ENCODE data around the gene SLC37A1. TPM values are rescaled to one million over a fixed set of nuclear protein-coding genes. Genes with fewer than 3 reads are reported as not detected.

SLC37A1 gene
- total and polyA plus RNA-seq, 2 of the 13 experiments (the other 11 are each of a cell fraction or from before 2014, with no cell fraction given): 0.22 to 0.40 TPM

DNA sequence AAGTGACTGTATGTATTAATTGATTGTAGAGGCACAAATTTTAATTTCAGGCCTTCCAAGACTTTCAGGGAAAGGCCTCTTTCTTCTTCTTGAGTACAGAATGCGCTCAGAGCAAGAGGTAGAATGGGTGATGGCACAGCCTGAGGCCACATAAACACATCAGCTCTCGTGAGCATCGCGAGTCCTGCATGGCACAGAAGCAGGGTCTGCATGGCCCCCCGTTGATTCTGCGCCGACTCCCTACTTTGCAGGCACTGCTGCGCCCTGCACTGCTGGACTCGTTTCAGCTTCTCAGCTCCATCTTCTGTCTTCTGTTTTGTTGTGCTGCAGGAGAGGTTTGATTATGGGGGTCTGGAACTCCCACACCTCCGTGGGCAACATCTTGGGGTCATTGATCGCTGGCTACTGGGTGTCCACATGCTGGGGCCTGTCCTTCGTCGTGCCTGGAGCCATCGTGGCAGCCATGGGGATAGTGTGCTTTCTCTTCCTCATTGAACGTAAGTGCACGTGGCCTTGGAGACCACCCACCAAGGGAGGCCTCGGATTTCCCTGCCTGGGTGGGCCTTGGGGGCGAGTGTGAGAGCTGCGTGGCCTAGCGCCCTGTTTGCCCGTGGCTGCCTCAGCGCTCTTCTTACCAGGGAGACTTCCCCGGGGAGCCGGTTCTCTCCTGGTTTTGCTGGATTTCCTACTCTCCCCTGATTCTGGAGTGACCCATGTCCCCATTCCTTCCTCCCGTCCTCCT lies 29.6 kb downstream of the SLC37A1 start:
- intact Hi-C loops (cut with micrococcal nuclease; ENCODE audit: unreplicated experiment): no loop called here
- ChIA-PET POLR2A (no interaction called here), CTCF (ENCODE audit: low intra/inter-chr PET ratio, low total read pairs) (no interaction called here)
- H3K27ac ChIP-seq (ENCODE audit: extremely low read length, insufficient read depth, low read length): no peak overlapping the region
- H3K4me3 ChIP-seq (replicated peaks in 1 of 3; ENCODE audit: insufficient read depth in 1 of 3, low read depth in 2 of 3, low read length in 3 of 3): no peak overlapping the region
- H3K79me2 ChIP-seq (ENCODE audit: insufficient read depth, low read length): no peaks in the 10 kb centered on the region
- peaks cover 0 to 9% of the 10 kb centered on the region in 2 experiments; a peak in 4 of 5 replicates for H3K27me3 ChIP-seq (ENCODE audit: control insufficient read depth in 1 of 2, insufficient read depth in 2 of 2, low read length in 2 of 2)
- H3K9me3 ChIP-seq (ENCODE audit: low read length): no peaks in the 10 kb centered on the region
- FAIRE-seq: no peak
- no peaks in the 10 kb centered on the region for H3K36me3 ChIP-seq (replicated peaks in 1 of 2; ENCODE audit: control insufficient read depth in 1 of 2, insufficient read depth in 2 of 2, low read length in 2 of 2)
- BruUV-seq (replicated peaks): no TSS peak
- WGBS (ENCODE audit: low lambda C conversion rate): 73% methylated on average over 17 of the region's 25 CpGs
- H3K9ac ChIP-seq (ENCODE audit: insufficient read depth, low read depth, low read length): no peak overlapping the region
- in situ Hi-C loops (cut with HindIII; ENCODE audit: extremely low pct_ligation_motif_present, low pct_unique_long_range_greater_than_20kb): no loop called here
- no peak for DNase-seq (ENCODE audit: low spot score)
- no peak for ATAC-seq
- no peaks in the 10 kb centered on the region for H4K20me1 ChIP-seq (ENCODE audit: insufficient read depth, low read length)
- no peak overlapping the region for H3K4me2 ChIP-seq (ENCODE audit: low read depth, low read length)
- H2AFZ ChIP-seq (ENCODE audit: low read length): no peak overlapping the region
- no peaks in the 10 kb centered on the region for H3K4me1 ChIP-seq (ENCODE audit: insufficient read depth, low read length)
- TF ChIP-seq, protein P1, sequence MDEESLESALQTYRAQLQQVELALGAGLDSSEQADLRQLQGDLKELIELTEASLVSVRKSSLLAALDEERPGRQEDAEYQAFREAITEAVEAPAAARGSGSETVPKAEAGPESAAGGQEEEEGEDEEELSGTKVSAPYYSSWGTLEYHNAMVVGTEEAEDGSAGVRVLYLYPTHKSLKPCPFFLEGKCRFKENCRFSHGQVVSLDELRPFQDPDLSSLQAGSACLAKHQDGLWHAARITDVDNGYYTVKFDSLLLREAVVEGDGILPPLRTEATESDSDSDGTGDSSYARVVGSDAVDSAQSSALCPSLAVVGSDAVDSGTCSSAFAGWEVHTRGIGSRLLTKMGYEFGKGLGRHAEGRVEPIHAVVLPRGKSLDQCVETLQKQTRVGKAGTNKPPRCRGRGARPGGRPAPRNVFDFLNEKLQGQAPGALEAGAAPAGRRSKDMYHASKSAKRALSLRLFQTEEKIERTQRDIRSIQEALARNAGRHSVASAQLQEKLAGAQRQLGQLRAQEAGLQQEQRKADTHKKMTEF (CRISPR knock-in tag; IDR thresholded peaks at IDR 0.05): no peak
- TF ChIP-seq ATF7 (IDR thresholded peaks at IDR 0.05): no peak
- TF ChIP-seq ATF7 (CRISPR knock-in tag; IDR thresholded peaks at IDR 0.05): no peak
- no peak for TF ChIP-seq PCBP2 (optimal IDR thresholded peaks at IDR 0.05; ENCODE audit: low read depth, low read length, poor library complexity, severe bottlenecking)
- TF ChIP-seq CBX5 (CRISPR knock-in tag; IDR thresholded peaks at IDR 0.05; ENCODE audit: borderline replicate concordance): no peak
- TF ChIP-seq MAZ (IDR thresholded peaks at IDR 0.05; ENCODE audit: borderline replicate concordance, low read depth, low read length): no peak
- no peak for TF ChIP-seq MAZ (CRISPR knock-in tag; IDR thresholded peaks at IDR 0.05; ENCODE audit: low read depth)
- no peak for TF ChIP-seq ZNF772 (CRISPR knock-in tag; IDR thresholded peaks at IDR 0.05)
- no peak for TF ChIP-seq ARHGAP35 (CRISPR knock-in tag; IDR thresholded peaks at IDR 0.05; ENCODE audit: borderline replicate concordance)
- no peak for TF ChIP-seq NFE2L1 (CRISPR knock-in tag; IDR thresholded peaks at IDR 0.05; ENCODE audit: borderline replicate concordance)
- TF ChIP-seq, protein P2, sequence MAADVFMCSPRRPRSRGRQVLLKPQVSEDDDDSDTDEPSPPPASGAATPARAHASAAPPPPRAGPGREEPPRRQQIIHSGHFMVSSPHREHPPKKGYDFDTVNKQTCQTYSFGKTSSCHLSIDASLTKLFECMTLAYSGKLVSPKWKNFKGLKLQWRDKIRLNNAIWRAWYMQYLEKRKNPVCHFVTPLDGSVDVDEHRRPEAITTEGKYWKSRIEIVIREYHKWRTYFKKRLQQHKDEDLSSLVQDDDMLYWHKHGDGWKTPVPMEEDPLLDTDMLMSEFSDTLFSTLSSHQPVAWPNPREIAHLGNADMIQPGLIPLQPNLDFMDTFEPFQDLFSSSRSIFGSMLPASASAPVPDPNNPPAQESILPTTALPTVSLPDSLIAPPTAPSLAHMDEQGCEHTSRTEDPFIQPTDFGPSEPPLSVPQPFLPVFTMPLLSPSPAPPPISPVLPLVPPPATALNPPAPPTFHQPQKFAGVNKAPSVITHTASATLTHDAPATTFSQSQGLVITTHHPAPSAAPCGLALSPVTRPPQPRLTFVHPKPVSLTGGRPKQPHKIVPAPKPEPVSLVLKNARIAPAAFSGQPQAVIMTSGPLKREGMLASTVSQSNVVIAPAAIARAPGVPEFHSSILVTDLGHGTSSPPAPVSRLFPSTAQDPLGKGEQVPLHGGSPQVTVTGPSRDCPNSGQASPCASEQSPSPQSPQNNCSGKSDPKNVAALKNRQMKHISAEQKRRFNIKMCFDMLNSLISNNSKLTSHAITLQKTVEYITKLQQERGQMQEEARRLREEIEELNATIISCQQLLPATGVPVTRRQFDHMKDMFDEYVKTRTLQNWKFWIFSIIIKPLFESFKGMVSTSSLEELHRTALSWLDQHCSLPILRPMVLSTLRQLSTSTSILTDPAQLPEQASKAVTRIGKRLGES (CRISPR knock-in tag; IDR thresholded peaks at IDR 0.05; ENCODE audit: borderline replicate concordance): no peak
- no peak for TF ChIP-seq ZFP90 (CRISPR knock-in tag; IDR thresholded peaks at IDR 0.05; ENCODE audit: borderline replicate concordance)
- no peak for TF ChIP-seq ZBTB8A (CRISPR knock-in tag; IDR thresholded peaks at IDR 0.05; ENCODE audit: borderline replicate concordance, low read depth)
- TF ChIP-seq ZNF7 (CRISPR knock-in tag; IDR thresholded peaks at IDR 0.05): no peak
- TF ChIP-seq CBFB (CRISPR knock-in tag; IDR thresholded peaks at IDR 0.05): no peak
- TF ChIP-seq, protein P3, sequence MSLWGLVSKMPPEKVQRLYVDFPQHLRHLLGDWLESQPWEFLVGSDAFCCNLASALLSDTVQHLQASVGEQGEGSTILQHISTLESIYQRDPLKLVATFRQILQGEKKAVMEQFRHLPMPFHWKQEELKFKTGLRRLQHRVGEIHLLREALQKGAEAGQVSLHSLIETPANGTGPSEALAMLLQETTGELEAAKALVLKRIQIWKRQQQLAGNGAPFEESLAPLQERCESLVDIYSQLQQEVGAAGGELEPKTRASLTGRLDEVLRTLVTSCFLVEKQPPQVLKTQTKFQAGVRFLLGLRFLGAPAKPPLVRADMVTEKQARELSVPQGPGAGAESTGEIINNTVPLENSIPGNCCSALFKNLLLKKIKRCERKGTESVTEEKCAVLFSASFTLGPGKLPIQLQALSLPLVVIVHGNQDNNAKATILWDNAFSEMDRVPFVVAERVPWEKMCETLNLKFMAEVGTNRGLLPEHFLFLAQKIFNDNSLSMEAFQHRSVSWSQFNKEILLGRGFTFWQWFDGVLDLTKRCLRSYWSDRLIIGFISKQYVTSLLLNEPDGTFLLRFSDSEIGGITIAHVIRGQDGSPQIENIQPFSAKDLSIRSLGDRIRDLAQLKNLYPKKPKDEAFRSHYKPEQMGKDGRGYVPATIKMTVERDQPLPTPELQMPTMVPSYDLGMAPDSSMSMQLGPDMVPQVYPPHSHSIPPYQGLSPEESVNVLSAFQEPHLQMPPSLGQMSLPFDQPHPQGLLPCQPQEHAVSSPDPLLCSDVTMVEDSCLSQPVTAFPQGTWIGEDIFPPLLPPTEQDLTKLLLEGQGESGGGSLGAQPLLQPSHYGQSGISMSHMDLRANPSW (CRISPR knock-in tag; IDR thresholded peaks at IDR 0.05; ENCODE audit: borderline replicate concordance): no peak
- no peak for TF ChIP-seq ZNF260 (CRISPR knock-in tag; IDR thresholded peaks at IDR 0.05; ENCODE audit: borderline replicate concordance, low read depth)
- TF ChIP-seq ZNF382 (CRISPR knock-in tag; IDR thresholded peaks at IDR 0.05; ENCODE audit: borderline replicate concordance): no peak

All from HepG2 (cell line).